ENCODE data around the gene PPP1R7. TPM values are rescaled to one million over a fixed set of nuclear protein-coding genes. Genes with fewer than 3 reads are reported as not detected.

PPP1R7 gene
- total RNA-seq, 3 donors from 2014 or later = 66.3 to 74.1 (median 73.7) TPM

DNA sequence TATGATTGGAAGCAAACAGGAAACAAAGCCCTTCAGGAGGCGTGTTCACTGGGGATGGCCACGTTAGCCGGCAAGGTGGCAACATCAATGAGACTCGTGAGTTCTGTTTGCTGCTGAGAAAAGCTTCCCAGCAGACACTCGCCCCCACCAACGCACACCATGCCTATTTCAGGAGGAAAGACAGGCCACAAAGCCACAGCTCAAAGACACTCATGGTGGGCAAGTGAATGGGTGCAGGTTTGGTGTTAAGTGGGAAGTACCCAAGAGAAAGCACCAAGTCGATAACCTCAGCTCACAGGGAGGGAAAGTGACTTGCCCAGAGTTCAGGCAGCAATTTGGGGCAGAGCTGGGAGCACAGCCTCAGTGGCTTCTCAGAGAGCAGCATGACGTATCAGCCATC lies 37.7 kb upstream of the PPP1R7 start:
- ATAC-seq (peak; percentile 67 to 69), DNase-seq (peak; percentile 36)
- peaks cover 44% of the 10 kb centered on the region for H3K4me1 Mint-ChIP-seq (ENCODE audit: low read depth)
- peaks cover 32% of the 10 kb centered on the region for H3K36me3 Mint-ChIP-seq (ENCODE audit: insufficient read depth)
- H3K9me3 Mint-ChIP-seq = no peaks in the 10 kb centered on the region
- peak overlapping the region; percentile 74 for H3K4me3 Mint-ChIP-seq
- no peaks in the 10 kb centered on the region for H3K27me3 Mint-ChIP-seq (ENCODE audit: low read depth)

DNA sequence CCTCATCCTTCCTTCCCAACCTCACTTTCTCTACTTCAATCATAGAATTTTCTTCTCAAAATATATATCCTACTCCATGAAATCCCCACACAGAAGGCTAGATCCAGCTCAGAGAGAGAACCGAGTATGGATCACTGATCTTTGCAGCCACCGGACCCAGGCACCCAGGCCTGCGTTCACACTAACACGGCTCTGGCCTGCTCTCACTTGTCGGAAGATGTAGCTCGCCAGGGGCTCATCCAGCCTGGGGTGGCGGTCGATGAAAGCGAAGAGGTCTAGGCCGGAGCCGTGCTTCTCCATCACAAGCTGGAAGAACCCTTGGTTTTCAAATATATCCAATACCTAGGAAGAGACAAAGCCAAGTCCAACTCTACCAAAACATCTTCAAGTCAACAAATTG lies 35.4 kb upstream of the PPP1R7 start:
- ATAC-seq = no peak
- no peaks in the 10 kb centered on the region for H3K27me3 Mint-ChIP-seq (ENCODE audit: low read depth)
- peaks cover 32% of the 10 kb centered on the region for H3K36me3 Mint-ChIP-seq (ENCODE audit: insufficient read depth)
- peaks cover 23% of the 10 kb centered on the region for H3K4me1 Mint-ChIP-seq (ENCODE audit: low read depth)
- no peak for DNase-seq
- no peaks in the 10 kb centered on the region for H3K9me3 Mint-ChIP-seq
- no peak overlapping the region for H3K4me3 Mint-ChIP-seq

DNA sequence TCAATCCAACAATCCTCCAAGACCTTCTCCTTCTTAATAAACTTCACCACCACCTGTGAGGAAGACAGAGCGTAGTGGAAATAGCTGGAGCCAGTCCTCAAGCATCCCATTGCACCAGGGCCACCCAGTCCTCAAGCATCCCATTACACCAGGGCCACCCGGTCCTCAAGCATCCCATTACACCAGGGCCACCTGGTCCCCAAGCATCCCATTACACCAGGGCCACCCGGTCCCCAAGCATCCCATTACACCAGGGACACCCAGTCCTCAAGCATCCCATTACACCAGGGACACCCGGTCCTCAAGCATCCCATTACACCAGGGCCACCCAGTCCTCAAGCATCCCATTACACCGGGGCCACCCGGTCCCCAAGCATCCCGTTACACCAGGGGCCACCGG lies 34.9 kb upstream of the PPP1R7 start:
- Mint-ChIP-seq H3K9me3 (no peaks in the 10 kb centered on the region), H3K27me3 (ENCODE audit: low read depth) (no peaks in the 10 kb centered on the region), H3K4me3 (no peak overlapping the region), H3K36me3 (ENCODE audit: insufficient read depth) (peaks cover 35% of the 10 kb centered on the region), H3K4me1 (ENCODE audit: low read depth) (peaks cover 18% of the 10 kb centered on the region)
- ATAC-seq (no peak), DNase-seq (no peak)

DNA sequence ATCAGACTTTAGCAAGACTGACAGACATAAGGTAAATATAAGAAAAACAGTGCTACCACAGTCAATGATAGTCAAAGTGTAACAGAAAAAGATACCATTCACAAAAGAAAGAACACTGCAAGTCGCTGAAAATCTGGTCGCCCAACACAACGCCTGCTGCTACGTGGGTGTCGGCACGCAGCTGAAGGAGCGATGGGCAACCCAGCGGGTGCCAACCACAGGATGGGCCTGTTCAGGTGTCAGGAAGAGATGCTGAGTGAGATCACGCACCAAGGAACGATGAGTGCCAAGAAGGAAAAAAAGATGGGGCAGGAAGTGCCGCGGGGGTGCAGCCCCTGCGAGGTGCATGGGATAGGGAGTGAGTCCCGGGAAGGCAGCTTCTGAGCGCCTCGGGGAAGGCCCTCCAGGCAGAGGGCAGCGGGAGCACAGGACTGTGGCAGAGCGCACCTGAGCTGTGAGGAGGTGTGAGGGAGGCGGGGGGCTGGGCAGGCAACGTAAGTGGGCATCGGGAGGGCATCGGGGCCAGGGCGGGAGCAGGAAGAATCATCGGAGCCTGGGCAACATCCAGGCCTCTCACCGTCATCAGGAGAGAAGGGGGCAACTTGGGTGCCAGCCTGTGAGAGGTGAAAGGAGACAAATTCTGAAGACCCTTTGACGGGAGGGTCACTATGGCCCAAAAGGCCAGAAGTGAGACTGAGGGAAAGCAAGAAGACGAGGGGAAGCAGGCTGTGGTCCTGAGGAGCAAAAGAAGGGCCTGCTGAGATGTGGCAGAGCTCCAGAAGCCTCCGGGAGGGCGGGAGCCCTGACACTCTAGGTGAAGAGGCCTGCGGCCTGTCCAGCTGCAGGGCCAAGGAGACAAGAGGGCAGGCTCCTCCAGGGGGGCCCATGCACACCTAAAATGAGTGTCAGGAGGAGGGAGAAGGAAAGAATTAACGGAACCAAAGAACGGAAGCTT lies 33.4 kb upstream of the PPP1R7 start:
- Mint-ChIP-seq H3K36me3 (ENCODE audit: insufficient read depth) (peaks cover 40% of the 10 kb centered on the region), H3K4me3 (no peak overlapping the region), H3K9me3 (peaks cover 3% of the 10 kb centered on the region), H3K27me3 (ENCODE audit: low read depth) (no peaks in the 10 kb centered on the region), H3K4me1 (ENCODE audit: low read depth) (peaks cover 9% of the 10 kb centered on the region)
- ATAC-seq (no peak), DNase-seq (no peak)

DNA sequence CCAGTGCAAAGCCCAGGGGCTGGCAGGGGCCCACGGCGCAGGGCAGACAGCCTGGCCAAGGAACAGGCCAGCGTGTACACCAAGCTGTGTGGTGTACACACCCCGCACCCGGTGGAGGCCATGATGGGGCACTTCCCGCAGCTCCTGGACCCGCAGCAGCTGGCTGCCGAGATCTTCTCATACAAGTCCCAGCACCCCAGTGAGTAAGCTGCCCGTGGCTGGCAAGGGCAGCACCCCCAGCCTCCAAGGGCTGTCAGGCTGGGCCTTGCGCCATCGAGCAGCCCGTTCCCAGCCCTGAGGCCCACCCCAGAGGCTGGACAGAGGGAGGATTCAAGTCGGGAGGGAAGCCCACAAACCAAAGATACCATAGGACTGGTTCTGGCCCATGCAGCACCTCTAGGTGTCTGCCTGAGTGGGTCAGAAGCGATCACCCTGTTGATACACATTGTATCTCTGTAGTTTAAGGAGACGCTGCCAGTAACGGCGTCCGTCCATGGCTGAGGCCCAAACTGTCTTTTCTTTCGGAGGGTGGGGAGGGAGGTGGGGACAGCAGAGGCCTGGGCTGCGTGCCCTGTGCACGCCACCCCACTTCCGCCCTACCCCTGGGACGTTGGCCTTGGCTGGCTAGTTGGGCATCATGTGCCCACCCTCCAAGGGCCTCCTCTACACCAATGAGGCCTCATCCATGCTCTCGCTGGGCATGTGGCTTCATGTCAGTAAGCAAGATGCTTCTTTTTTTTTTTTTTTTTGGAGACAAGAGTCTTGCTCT lies 31.3 kb upstream of the PPP1R7 start:
- peaks cover 2% of the 10 kb centered on the region for H3K4me1 Mint-ChIP-seq (ENCODE audit: low read depth)
- no peak for DNase-seq
- H3K27me3 Mint-ChIP-seq (ENCODE audit: low read depth) = no peaks in the 10 kb centered on the region
- no peak for ATAC-seq
- peaks cover 38% of the 10 kb centered on the region for H3K36me3 Mint-ChIP-seq (ENCODE audit: insufficient read depth)
- H3K9me3 Mint-ChIP-seq = peaks cover 3% of the 10 kb centered on the region
- no peak overlapping the region for H3K4me3 Mint-ChIP-seq

DNA sequence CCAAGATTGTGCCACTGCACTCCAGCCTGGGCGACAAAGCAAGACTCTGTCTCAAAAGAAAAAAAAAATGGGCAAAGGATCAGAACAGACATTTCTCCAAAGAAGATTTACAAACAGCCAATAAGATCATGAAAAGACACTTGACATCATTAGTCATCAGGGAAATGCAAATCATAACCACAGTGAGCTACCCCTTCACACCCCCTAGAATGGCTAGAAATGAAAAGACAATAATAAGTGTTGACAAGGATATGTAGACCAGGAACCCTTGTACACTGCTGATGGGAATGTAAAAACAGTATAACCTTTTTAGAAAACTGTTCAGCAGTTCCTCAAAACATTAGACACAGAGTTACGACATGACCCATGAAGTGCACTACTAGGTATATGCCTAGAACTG lies 29.8 kb upstream of the PPP1R7 start:
- H3K4me1 Mint-ChIP-seq (ENCODE audit: low read depth) = peaks cover 5% of the 10 kb centered on the region
- DNase-seq = no peak
- no peak overlapping the region for H3K4me3 Mint-ChIP-seq
- H3K36me3 Mint-ChIP-seq (ENCODE audit: insufficient read depth) = peaks cover 27% of the 10 kb centered on the region
- no peaks in the 10 kb centered on the region for H3K27me3 Mint-ChIP-seq (ENCODE audit: low read depth)
- peak; percentile 33 to 66 for ATAC-seq
- peaks cover 3% of the 10 kb centered on the region for H3K9me3 Mint-ChIP-seq

DNA sequence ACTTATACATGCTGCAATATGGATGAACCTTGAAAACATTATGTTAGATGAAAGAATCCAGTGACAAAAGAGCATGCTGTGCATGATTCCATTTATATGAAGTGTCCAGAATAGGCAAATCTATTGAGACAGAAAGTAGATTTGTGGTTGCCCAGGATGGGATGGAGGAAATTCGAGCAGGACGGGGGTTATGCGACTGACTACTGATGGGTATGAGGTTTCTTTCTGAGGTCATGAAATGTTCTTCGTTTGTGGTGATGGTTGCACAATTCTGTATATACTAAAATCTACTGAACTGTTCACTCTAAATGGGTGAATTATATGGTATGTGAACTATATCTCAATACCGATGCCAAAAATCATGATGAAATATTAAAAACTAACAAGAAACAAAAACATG lies 29.3 kb upstream of the PPP1R7 start:
- no peak for DNase-seq
- Mint-ChIP-seq H3K27me3 (ENCODE audit: low read depth) (no peaks in the 10 kb centered on the region), H3K4me1 (ENCODE audit: low read depth) (peaks cover 7% of the 10 kb centered on the region), H3K9me3 (peaks cover 3% of the 10 kb centered on the region), H3K36me3 (ENCODE audit: insufficient read depth) (peaks cover 26% of the 10 kb centered on the region), H3K4me3 (no peak overlapping the region)
- ATAC-seq = no peak

DNA sequence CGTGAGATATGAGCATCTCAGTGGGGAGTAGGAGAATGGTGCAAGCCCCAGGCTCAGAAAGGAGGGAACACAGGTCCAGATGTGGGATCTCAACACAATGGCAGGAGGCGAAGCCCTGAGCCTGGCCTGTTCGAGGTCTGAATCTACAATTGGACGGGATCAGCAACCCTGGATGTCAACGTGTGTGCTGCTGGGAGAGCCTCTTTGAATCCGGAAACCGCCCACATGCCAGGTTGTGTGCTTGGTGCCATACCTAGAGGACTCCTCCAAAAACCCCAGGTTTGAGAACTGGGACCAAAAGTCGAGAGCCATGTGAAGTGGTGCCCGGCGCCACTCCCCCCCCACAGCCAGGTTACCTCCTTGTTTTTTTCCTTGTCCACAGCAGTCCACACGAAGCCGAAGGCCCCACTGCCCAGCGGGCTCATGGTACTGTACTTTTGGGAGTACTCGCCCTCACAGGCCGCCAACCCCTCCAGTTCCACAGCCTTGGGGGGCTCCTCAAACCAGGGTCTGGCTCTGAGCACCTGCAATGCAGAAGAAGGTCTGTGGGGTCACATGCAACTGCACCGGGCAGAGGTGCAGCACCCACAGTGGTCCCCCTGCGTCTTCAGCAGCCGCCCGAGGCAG lies 27.8 kb upstream of the PPP1R7 start:
- peaks cover 19% of the 10 kb centered on the region for H3K36me3 Mint-ChIP-seq (ENCODE audit: insufficient read depth)
- no peak overlapping the region for H3K4me3 Mint-ChIP-seq
- peaks cover 3% of the 10 kb centered on the region for H3K9me3 Mint-ChIP-seq
- no peak for ATAC-seq
- DNase-seq = no peak
- H3K27me3 Mint-ChIP-seq (ENCODE audit: low read depth) = no peaks in the 10 kb centered on the region
- peaks cover 12% of the 10 kb centered on the region for H3K4me1 Mint-ChIP-seq (ENCODE audit: low read depth)

DNA sequence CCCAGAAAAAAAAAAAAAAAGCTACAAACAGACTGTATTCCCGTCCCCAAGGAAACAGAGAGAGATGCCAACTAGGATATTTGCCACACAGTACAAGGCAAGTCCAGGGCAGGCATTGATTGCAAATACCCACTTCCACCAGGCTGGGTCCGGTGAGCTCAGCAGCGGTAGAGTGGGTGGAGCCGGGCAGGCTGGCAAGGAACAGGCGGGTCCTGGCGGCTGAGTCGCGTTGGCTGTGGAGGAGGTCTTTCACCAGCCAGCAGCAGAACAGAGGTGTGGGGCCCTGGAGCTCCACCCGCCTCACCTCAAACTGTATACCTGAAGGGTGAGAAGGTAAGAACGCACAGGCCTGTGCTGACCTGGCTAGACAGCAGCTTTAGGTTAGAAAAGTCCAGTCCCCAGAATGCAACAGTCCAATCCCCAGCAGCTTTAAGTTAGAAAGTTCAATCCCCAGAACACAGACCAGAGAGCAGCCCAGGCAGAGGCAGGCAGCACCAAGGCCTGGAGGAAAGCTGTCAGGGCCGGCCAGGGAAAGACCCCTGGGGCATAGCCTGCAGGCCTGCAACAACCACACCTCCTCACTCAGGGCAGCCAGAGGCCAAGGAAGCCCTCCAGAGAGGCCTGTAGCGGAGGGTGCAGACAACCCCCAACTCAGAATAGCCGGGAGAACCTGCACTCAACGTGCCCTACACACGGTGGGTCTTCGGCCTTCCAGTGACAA lies 26.3 kb upstream of the PPP1R7 start:
- Mint-ChIP-seq H3K9me3 (peaks cover 3% of the 10 kb centered on the region), H3K27me3 (ENCODE audit: low read depth) (no peaks in the 10 kb centered on the region), H3K36me3 (ENCODE audit: insufficient read depth) (peaks cover 19% of the 10 kb centered on the region), H3K4me3 (peak overlapping the region; percentile 33), H3K4me1 (ENCODE audit: low read depth) (peaks cover 26% of the 10 kb centered on the region)
- ATAC-seq (peak; percentile 26 to 53), DNase-seq (peak; percentile 25)

DNA sequence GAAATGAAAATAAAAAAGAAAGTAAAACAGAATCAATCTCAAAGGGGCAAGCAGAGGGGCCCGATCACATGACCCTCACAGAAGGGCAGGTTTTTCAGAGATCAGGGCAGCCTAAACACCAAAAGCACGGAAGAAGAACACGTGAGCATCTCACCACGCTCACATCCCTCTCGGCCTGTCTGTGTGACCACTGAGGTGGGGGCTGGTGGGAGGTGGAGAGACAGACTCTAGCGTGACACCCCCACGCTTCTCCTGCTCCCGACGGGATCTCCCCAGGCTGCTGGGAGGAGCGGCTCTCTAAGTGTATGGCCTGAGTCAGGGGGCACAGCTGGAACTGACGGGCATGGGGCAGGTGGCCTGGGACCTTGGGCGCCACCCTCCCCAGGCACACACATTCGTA lies 24.6 kb upstream of the PPP1R7 start:
- no peak for ATAC-seq
- H3K9me3 Mint-ChIP-seq = peaks cover 3% of the 10 kb centered on the region
- peaks cover 28% of the 10 kb centered on the region for H3K4me1 Mint-ChIP-seq (ENCODE audit: low read depth)
- no peak overlapping the region for H3K4me3 Mint-ChIP-seq
- H3K36me3 Mint-ChIP-seq (ENCODE audit: insufficient read depth) = peaks cover 16% of the 10 kb centered on the region
- DNase-seq = no peak
- H3K27me3 Mint-ChIP-seq (ENCODE audit: low read depth) = no peaks in the 10 kb centered on the region

DNA sequence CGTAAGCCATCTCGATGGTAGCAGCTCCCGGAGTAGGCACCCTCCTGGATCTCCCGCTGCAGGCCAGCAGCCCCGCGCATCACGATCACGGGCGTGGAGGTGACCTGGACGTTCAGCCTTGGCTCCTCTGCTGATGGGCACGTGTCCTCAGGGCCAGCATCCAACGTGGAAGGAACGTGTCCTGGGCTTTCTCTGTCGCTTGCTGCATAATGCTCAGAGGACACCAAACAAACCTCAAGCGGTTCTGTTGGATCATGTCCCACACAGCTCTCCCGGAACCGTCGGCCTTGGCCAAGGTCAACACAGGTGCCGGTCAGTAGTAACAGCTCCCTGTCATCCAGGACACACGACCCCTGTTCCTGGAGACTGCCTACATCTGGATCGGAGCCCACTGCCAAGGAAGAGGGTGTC lies 24.1 kb upstream of the PPP1R7 start:
- ATAC-seq (no peak), DNase-seq (no peak)
- H3K4me1 Mint-ChIP-seq (ENCODE audit: low read depth) = peaks cover 28% of the 10 kb centered on the region
- H3K4me3 Mint-ChIP-seq = no peak overlapping the region
- no peaks in the 10 kb centered on the region for H3K27me3 Mint-ChIP-seq (ENCODE audit: low read depth)
- H3K36me3 Mint-ChIP-seq (ENCODE audit: insufficient read depth) = peaks cover 12% of the 10 kb centered on the region
- no peaks in the 10 kb centered on the region for H3K9me3 Mint-ChIP-seq

DNA sequence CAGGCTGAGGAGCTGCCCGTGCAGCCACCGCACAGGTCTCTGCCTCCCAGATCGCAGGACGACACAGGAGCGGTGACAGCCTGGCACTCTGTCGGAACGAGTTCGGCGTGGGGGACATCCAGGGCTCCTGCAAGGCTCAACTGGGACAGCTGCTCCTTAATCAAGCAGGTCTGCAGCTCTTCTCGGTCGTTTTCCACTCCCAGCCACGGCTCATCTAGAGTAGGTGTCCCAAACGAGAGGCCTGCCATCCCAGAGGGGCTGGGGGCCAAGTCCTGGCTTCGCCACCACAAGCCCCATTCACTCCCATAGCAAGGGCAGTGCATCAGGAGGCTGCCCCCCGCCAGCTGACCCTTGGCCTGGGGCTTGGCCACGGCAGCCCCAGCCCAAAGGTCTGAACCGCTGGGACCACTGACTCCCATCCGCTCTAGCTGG lies 23.5 kb upstream of the PPP1R7 start:
- no peak for ATAC-seq
- no peaks in the 10 kb centered on the region for H3K9me3 Mint-ChIP-seq
- DNase-seq = no peak
- no peak overlapping the region for H3K4me3 Mint-ChIP-seq
- H3K27me3 Mint-ChIP-seq (ENCODE audit: low read depth) = no peaks in the 10 kb centered on the region
- peaks cover 9% of the 10 kb centered on the region for H3K36me3 Mint-ChIP-seq (ENCODE audit: insufficient read depth)
- H3K4me1 Mint-ChIP-seq (ENCODE audit: low read depth) = peaks cover 28% of the 10 kb centered on the region

DNA sequence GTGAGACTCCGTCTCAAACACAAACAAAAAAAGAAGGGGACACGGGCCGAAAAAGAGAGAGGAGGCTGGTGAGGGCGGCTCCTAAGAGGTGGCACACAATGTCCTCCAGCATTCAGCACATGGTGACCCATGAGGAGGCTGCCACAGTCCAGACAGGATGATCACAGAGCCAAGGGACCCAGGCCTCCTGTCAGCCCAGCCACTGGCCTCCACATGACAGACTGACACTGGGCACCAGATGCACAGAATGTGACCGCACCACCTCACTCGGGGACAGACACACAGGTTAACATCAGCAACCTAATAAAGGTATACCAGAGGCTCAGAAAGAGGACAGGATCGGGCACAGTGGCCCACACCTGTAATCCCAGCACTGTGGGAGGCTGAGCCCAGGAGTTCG lies 22.0 kb upstream of the PPP1R7 start:
- Mint-ChIP-seq H3K9me3 (no peaks in the 10 kb centered on the region), H3K4me1 (ENCODE audit: low read depth) (peaks cover 28% of the 10 kb centered on the region), H3K4me3 (peak overlapping the region; percentile 57), H3K36me3 (ENCODE audit: insufficient read depth) (peaks cover 10% of the 10 kb centered on the region), H3K27me3 (ENCODE audit: low read depth) (no peaks in the 10 kb centered on the region)
- ATAC-seq (no peak), DNase-seq (no peak)
